ENCODE results near the gene TPSB2.

TPSB2 gene

GRCh38 chr16:1221628-1222552 is 8.1 kb downstream of the TPSB2 start:
- Histone ChIP-seq H3K9me3 (replicated peaks; ENCODE audit: insufficient read depth, low read length) (no peaks in the 10 kb centered on the region), H3K4me1 (ENCODE audit: low read length) (no peaks in the 10 kb centered on the region), H2AFZ (ENCODE audit: low read length) (no peak overlapping the region), H3F3A (ENCODE audit: insufficient read depth, low read length) (no peaks in the 10 kb centered on the region), H3K27ac (ENCODE audit: low read length) (no peak overlapping the region), H3K4me3 (ENCODE audit: low read length) (no peak overlapping the region), H3K27me3 (replicated peaks; ENCODE audit: insufficient read depth, low read length) (peaks cover 93% of the 10 kb centered on the region), H3K9me2 (replicated peaks; ENCODE audit: insufficient read depth, low read length) (no peaks in the 10 kb centered on the region), H3K4me2 (ENCODE audit: low read depth, low read length) (no peak overlapping the region), H3K9ac (ENCODE audit: low read length) (no peak overlapping the region), H4K20me1 (ENCODE audit: insufficient read depth, low read length) (no peaks in the 10 kb centered on the region), H3K79me2 (ENCODE audit: low read length) (no peaks in the 10 kb centered on the region), H3K36me3 (replicated peaks; ENCODE audit: insufficient read depth, low read length) (no peaks in the 10 kb centered on the region)
- TF ChIP-seq, protein P1, sequence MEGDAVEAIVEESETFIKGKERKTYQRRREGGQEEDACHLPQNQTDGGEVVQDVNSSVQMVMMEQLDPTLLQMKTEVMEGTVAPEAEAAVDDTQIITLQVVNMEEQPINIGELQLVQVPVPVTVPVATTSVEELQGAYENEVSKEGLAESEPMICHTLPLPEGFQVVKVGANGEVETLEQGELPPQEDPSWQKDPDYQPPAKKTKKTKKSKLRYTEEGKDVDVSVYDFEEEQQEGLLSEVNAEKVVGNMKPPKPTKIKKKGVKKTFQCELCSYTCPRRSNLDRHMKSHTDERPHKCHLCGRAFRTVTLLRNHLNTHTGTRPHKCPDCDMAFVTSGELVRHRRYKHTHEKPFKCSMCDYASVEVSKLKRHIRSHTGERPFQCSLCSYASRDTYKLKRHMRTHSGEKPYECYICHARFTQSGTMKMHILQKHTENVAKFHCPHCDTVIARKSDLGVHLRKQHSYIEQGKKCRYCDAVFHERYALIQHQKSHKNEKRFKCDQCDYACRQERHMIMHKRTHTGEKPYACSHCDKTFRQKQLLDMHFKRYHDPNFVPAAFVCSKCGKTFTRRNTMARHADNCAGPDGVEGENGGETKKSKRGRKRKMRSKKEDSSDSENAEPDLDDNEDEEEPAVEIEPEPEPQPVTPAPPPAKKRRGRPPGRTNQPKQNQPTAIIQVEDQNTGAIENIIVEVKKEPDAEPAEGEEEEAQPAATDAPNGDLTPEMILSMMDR (IDR thresholded peaks at IDR 0.05; ENCODE audit: low read length) = no peak
- TF ChIP-seq EZH2phosphoT487 (IDR thresholded peaks at IDR 0.05; ENCODE audit: low read length) = no peak; the same call in none of the 2 replicates
- no peak for TF ChIP-seq EZH2 (optimal IDR thresholded peaks at IDR 0.05; ENCODE audit: low read depth, low read length)
- DNase-seq = no peak

DNA sequence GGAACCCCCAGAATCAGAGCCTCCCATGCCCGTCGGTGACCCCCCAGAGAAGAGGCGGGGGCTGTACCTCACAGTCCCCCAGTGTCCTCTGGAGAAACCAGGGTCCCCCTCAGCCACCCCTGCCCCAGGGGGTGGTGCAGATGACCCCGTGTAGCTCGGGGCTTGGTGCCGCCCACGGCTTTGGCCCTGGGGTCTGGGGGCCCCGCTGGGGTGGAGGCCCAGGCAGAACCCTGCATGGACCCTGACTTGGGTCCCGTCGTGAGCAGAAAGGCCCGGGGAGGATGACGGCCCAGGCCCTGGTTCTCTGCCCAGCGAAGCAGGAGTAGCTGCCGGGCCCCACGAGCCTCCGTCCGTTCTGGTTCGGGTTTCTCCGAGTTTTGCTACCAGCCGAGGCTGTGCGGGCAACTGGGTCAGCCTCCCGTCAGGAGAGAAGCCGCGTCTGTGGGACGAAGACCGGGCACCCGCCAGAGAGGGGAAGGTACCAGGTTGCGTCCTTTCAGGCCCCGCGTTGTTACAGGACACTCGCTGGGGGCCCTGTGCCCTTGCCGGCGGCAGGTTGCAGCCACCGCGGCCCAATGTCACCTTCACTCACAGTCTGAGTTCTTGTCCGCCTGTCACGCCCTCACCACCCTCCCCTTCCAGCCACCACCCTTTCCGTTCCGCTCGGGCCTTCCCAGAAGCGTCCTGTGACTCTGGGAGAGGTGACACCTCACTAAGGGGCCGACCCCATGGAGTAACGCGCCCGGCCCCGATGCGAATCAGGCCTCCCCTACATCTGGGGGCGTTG is 8.9 kb downstream of the TPSB2 start:
- Histone ChIP-seq H3K27me3 (replicated peaks; ENCODE audit: insufficient read depth, low read length) (peaks cover 100% of the 10 kb centered on the region), H2AFZ (ENCODE audit: low read length) (no peak overlapping the region), H3K27ac (ENCODE audit: low read length) (no peak overlapping the region), H3K9me2 (replicated peaks; ENCODE audit: insufficient read depth, low read length) (no peaks in the 10 kb centered on the region), H3K9me3 (replicated peaks; ENCODE audit: insufficient read depth, low read length) (no peaks in the 10 kb centered on the region), H3K4me2 (ENCODE audit: low read depth, low read length) (no peak overlapping the region), H3K9ac (ENCODE audit: low read length) (no peak overlapping the region), H3K36me3 (replicated peaks; ENCODE audit: insufficient read depth, low read length) (no peaks in the 10 kb centered on the region), H3K79me2 (ENCODE audit: low read length) (no peaks in the 10 kb centered on the region), H3F3A (ENCODE audit: insufficient read depth, low read length) (no peaks in the 10 kb centered on the region), H3K4me3 (ENCODE audit: low read length) (no peak overlapping the region), H3K4me1 (ENCODE audit: low read length) (no peaks in the 10 kb centered on the region), H4K20me1 (ENCODE audit: insufficient read depth, low read length) (no peaks in the 10 kb centered on the region)
- no peak for DNase-seq
- TF ChIP-seq EZH2 (optimal IDR thresholded peaks at IDR 0.05; ENCODE audit: low read depth, low read length) = no peak
- TF ChIP-seq EZH2phosphoT487 (IDR thresholded peaks at IDR 0.05; ENCODE audit: low read length) = peak; percentile 80

DNA sequence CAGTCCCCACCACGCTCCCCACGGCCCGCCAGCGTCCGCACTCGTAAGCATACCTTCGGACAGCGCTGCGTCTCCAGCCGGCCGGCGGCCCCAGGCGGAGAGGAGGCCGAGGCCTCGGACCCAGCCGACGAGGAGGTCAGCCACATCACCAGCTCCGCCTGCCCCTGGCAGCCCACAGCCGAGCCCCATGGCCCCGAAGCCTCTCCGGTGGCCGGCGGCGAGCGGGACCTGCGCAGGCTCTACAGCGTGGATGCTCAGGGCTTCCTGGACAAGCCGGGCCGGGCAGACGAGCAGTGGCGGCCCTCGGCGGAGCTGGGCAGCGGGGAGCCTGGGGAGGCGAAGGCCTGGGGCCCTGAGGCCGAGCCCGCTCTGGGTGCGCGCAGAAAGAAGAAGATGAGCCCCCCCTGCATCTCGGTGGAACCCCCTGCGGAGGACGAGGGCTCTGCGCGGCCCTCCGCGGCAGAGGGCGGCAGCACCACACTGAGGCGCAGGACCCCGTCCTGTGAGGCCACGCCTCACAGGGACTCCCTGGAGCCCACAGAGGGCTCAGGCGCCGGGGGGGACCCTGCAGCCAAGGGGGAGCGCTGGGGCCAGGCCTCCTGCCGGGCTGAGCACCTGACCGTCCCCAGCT is 9.8 kb downstream of the TPSB2 start:
- no peaks in the 10 kb centered on the region for H3K36me3 ChIP-seq (replicated peaks; ENCODE audit: insufficient read depth, low read length)
- no peak overlapping the region for H3K27ac ChIP-seq (ENCODE audit: low read length)
- peaks cover 99% of the 10 kb centered on the region for H3K27me3 ChIP-seq (replicated peaks; ENCODE audit: insufficient read depth, low read length)
- H3K4me2 ChIP-seq (ENCODE audit: low read depth, low read length) = no peak overlapping the region
- no peaks in the 10 kb centered on the region for H3K79me2 ChIP-seq (ENCODE audit: low read length)
- H3K9ac ChIP-seq (ENCODE audit: low read length) = no peak overlapping the region
- H2AFZ ChIP-seq (ENCODE audit: low read length) = no peak overlapping the region
- no peak for DNase-seq
- H3K4me3 ChIP-seq (ENCODE audit: low read length) = no peak overlapping the region
- H4K20me1 ChIP-seq (ENCODE audit: insufficient read depth, low read length) = no peaks in the 10 kb centered on the region
- TF ChIP-seq EZH2 (optimal IDR thresholded peaks at IDR 0.05; ENCODE audit: low read depth, low read length) (no peak), EZH2phosphoT487 (IDR thresholded peaks at IDR 0.05; ENCODE audit: low read length) (no peak)
- TF ChIP-seq, protein P1 (IDR thresholded peaks at IDR 0.05; ENCODE audit: low read length) = no peak
- H3K4me1 ChIP-seq (ENCODE audit: low read length) = no peaks in the 10 kb centered on the region
- no peaks in the 10 kb centered on the region for H3F3A ChIP-seq (ENCODE audit: insufficient read depth, low read length)
- H3K9me2 ChIP-seq (replicated peaks; ENCODE audit: insufficient read depth, low read length) = no peaks in the 10 kb centered on the region
- H3K9me3 ChIP-seq (replicated peaks; ENCODE audit: insufficient read depth, low read length) = no peaks in the 10 kb centered on the region
